MM.1S (cell line): ENCODE results near the gene SPIRE1.

Experiments
- EZH2 ChIP-seq: fragments of 300-600 bp; sonication (generic); optimal IDR thresholded peaks from 2 replicates; pipeline ENCODE3; 2017; ENCODE audit warnings: low read depth, mild to moderate bottlenecking, antibody characterized with exemption, low read length, mixed read lengths
- EZH2phosphoT487 ChIP-seq: fragments of 300-600 bp; sonication (generic); IDR thresholded peaks from 2 replicates; pipeline ENCODE4 v1.6.1; 2018; ENCODE audit warnings: antibody characterized with exemption, low read length
- TF ChIP-seq, protein P1 (sequence below): fragments of 300-600 bp; sonication (generic); IDR thresholded peaks from 2 replicates; pipeline ENCODE4 v1.5.1; 2016; ENCODE audit warnings: antibody characterized with exemption, low read length, mixed read lengths

DNA sequence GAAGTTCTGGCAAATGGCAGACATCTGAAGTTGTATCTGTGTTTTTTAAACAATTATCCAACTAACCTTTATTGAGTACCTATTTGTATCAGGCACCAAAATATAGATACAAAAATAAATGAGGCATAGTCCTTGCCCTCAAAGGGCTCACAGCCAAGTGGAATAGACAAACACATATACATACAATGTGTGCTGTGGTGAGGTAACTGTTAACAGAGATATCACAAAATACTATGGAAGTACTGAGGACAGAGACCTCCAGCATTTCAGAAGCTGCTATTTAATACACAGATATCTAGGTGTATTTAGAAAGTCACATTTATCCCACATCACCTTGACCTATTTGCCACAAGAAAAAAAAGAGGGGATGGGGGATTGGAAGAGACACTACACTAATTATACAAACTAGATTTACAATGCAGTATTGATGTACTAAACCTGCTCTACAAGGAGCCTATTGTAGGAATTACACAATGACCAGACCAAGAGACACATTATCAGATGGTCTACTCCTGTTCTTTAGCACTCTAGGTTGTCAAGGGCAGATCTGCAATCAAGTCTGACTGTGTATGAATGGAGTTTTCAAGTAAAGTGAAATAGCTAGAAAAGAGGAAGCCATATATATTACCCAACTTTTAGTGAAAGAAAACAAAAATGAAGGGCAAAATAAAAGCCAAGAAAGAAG is 62.2 kb downstream of the SPIRE1 start:
- TF ChIP-seq, protein P1, sequence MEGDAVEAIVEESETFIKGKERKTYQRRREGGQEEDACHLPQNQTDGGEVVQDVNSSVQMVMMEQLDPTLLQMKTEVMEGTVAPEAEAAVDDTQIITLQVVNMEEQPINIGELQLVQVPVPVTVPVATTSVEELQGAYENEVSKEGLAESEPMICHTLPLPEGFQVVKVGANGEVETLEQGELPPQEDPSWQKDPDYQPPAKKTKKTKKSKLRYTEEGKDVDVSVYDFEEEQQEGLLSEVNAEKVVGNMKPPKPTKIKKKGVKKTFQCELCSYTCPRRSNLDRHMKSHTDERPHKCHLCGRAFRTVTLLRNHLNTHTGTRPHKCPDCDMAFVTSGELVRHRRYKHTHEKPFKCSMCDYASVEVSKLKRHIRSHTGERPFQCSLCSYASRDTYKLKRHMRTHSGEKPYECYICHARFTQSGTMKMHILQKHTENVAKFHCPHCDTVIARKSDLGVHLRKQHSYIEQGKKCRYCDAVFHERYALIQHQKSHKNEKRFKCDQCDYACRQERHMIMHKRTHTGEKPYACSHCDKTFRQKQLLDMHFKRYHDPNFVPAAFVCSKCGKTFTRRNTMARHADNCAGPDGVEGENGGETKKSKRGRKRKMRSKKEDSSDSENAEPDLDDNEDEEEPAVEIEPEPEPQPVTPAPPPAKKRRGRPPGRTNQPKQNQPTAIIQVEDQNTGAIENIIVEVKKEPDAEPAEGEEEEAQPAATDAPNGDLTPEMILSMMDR: no peak
- TF ChIP-seq EZH2 (no peak), EZH2phosphoT487 (no peak)
